Measurements from ENCODE around the gene MRNIP.

Gene MRNIP

GRCh38 chr5:179820483-179821297, 37.9 kb downstream of the MRNIP start, which contains the start of gene SQSTM1:
Gene SQSTM1, plus strand, starts transcription at chr5:179820905. Its CDS starts 32 bp downstream, at chr5:179820937.
- H3K27me3 ChIP-seq, result no peaks in the 10 kb centered on the region
- peak in 1 of 2 experiments; percentile 33 for TF ChIP-seq CTCF (IDR thresholded peaks at IDR 0.05)
- H3K4me1 ChIP-seq, result peaks cover 14 to 81% (median 72%) of the 10 kb centered on the region in 4 donors
- no peaks in the 10 kb centered on the region for H3K9me3 ChIP-seq
- peak within 1 kb of the TSS; percentile 99 to 100 for H3K4me3 ChIP-seq
- intact Hi-C loops (cut with DNase I; ENCODE audit: low total_unique reads), result loop anchor here (5.0 kb wide), 1 partner anchor 37 kb away; the partner anchor contains the start of gene MRNIP
- DNase-seq, result peak; percentile 66 to 91
- H3K27ac ChIP-seq, result peak within 1 kb of the TSS; percentile 100
- H3K36me3 ChIP-seq, result peaks cover 34 to 38% (median 36%) of the 10 kb centered on the region in 3 donors

GRCh38 chr5:179820127-179820482, 38.5 kb downstream of the MRNIP start:
- H3K4me1 ChIP-seq, result peaks cover 14 to 76% (median 66%) of the 10 kb centered on the region in 4 donors

GRCh38 chr5:179819296-179820126, 39.1 kb downstream of the MRNIP start:
- Histone ChIP-seq H3K27me3 (no peaks in the 10 kb centered on the region), H3K4me1 (peaks cover 14 to 70% (median 60%) of the 10 kb centered on the region in 4 donors), H3K4me3 (peak overlapping the region; percentile 99 to 100), H3K27ac (peak overlapping the region; percentile 100), H3K36me3 (peaks cover 23 to 26% (median 24%) of the 10 kb centered on the region in 3 donors), H3K9me3 (no peaks in the 10 kb centered on the region)
- intact Hi-C loops (cut with DNase I; ENCODE audit: low total_unique reads), result loop anchor here (5.0 kb wide), 3 partner anchors 38 to 473 kb away; partner anchors contain the start of genes HNRNPH1, MAPK9 and MRNIP
- no peak for TF ChIP-seq CTCF (IDR thresholded peaks at IDR 0.05)
- peak; percentile 76 to 89 for DNase-seq

More at GRCh38 chr5:179820127-179820482, 38.5 kb downstream of the MRNIP start:
- intact Hi-C loops (cut with DNase I; ENCODE audit: low total_unique reads), result loop anchor here (5.0 kb wide), 1 partner anchor 37 kb away; the partner anchor contains the start of gene MRNIP
- Histone ChIP-seq H3K27me3 (no peaks in the 10 kb centered on the region), H3K9me3 (no peaks in the 10 kb centered on the region), H3K4me3 (peak overlapping the region; percentile 99 to 100), H3K36me3 (peaks cover 29 to 32% (median 30%) of the 10 kb centered on the region in 3 donors), H3K27ac (peak overlapping the region; percentile 100)
- TF ChIP-seq CTCF (IDR thresholded peaks at IDR 0.05), result no peak
- no peak for DNase-seq

- no peaks in the 10 kb centered on the region for H3K27me3 ChIP-seq
- peak overlapping the region; percentile 100 for H3K27ac ChIP-seq
- H3K4me1 ChIP-seq, result peaks cover 14 to 63% (median 53%) of the 10 kb centered on the region in 4 donors
- H3K36me3 ChIP-seq, result peaks cover 16 to 19% (median 18%) of the 10 kb centered on the region in 3 donors
- H3K4me3 ChIP-seq, result peak overlapping the region; percentile 99 to 100
- intact Hi-C loops (cut with DNase I; ENCODE audit: low total_unique reads), result loop anchor here (5.0 kb wide), 2 partner anchors 197 to 473 kb away; partner anchors contain the start of genes HNRNPH1 and MAPK9
- H3K9me3 ChIP-seq, result no peaks in the 10 kb centered on the region
- no peak for TF ChIP-seq CTCF (IDR thresholded peaks at IDR 0.05)
- peak; percentile 95 to 98 for DNase-seq
These were observed 39.8 kb downstream of the MRNIP start for GRCh38 chr5:179818746-179819295.
